ENCODE data around the gene MMP3. TPM values are rescaled to one million over a fixed set of nuclear protein-coding genes. Genes with fewer than 3 reads are reported as not detected.

MMP3 gene
- total and polyA plus RNA-seq, 4 donors: 0.10 TPM; not detected in 3

DNA sequence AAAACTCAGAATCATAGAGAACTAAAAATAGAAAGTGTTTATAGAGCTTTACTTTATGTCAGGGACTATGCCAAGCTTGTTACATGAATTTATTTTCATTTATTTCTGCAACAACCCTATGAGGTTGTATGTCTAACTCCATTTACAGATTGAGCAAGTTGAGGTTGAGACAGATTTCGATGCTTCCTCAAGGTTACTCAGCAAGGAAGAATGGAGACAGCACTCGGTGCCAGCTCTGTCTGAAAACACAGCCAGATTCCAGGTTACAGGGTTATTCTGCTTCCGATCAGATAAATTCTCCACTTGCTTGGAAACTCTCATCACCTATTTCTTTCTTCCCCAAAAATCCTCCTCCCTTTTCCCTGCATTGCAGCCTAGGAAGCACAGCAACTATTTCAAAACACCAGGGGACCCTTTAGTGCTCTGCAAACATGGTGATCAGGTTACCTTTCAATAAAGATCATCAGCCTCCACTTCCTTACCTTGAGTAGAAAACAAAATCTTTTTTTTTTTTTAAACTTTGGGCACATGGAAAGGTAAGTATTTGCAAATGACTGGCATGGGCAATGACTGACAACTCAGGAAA, 7.0 kb downstream of the MMP3 start:
- no peak overlapping the region for H3K27ac ChIP-seq (ENCODE audit: low read depth, low read length)
- H3K4me3 ChIP-seq (ENCODE audit: low read depth, low read length): no peak overlapping the region
- no peaks in the 10 kb centered on the region for H3K9me3 ChIP-seq (ENCODE audit: control insufficient read depth, insufficient read depth, low read length)
- no peak for DNase-seq (ENCODE audit: low read depth in 4 of 6, low spot score in 6 of 6)
- no peaks in the 10 kb centered on the region for H3K27me3 ChIP-seq (ENCODE audit: control insufficient read depth, insufficient read depth, low read length)
- no peaks in the 10 kb centered on the region for H3K36me3 ChIP-seq (ENCODE audit: control insufficient read depth, insufficient read depth, low read length)
- H3K4me1 ChIP-seq (ENCODE audit: control insufficient read depth, insufficient read depth, low read length): peaks cover 4% of the 10 kb centered on the region
- 83% methylated on average over 3 of the region's 3 CpGs for WGBS (ENCODE audit: insufficient coverage)

GRCh38 chr11:102833731-102834130, 9.7 kb downstream of the MMP3 start:
- Histone ChIP-seq H3K27me3 (ENCODE audit: control insufficient read depth, insufficient read depth, low read length) (peaks cover 2% of the 10 kb centered on the region), H3K9me3 (ENCODE audit: control insufficient read depth, insufficient read depth, low read length) (no peaks in the 10 kb centered on the region), H3K4me1 (ENCODE audit: control insufficient read depth, insufficient read depth, low read length) (peaks cover 4% of the 10 kb centered on the region), H3K4me3 (ENCODE audit: low read depth, low read length) (no peak overlapping the region), H3K36me3 (ENCODE audit: control insufficient read depth, insufficient read depth, low read length) (no peaks in the 10 kb centered on the region), H3K27ac (ENCODE audit: low read depth, low read length) (no peak overlapping the region)
- DNase-seq (ENCODE audit: low read depth in 4 of 6, low spot score in 6 of 6): no peak
- 92% methylated on average over 2 of the region's 2 CpGs for WGBS (ENCODE audit: insufficient coverage)

DNA sequence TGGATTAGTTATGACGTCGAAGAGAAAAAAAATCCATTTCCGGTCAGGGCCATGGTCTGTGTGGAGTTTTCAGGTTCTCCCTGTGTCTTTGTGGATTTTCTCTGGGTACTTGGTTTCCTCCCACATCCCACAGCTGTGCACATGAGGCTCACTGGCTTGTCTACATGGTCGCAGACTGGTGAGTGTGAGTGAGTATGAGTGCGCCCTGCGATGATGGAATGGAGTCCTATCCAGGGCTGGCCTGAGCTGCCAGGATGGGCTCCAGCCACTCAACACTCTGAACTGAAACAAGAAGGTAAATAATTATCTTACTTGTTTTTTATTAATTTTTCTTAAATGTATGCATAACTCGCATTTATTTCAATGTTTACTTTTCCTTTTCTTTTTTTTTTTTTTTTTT, 10.8 kb downstream of the MMP3 start:
- Histone ChIP-seq H3K27me3 (ENCODE audit: control insufficient read depth, insufficient read depth, low read length) (peaks cover 2% of the 10 kb centered on the region), H3K9me3 (ENCODE audit: control insufficient read depth, insufficient read depth, low read length) (no peaks in the 10 kb centered on the region), H3K4me3 (ENCODE audit: low read depth, low read length) (no peak overlapping the region), H3K36me3 (ENCODE audit: control insufficient read depth, insufficient read depth, low read length) (no peaks in the 10 kb centered on the region), H3K27ac (ENCODE audit: low read depth, low read length) (no peak overlapping the region), H3K4me1 (ENCODE audit: control insufficient read depth, insufficient read depth, low read length) (peaks cover 4% of the 10 kb centered on the region)
- no peak for DNase-seq (ENCODE audit: low read depth in 4 of 6, low spot score in 6 of 6)
- 100% methylated on average over 2 of the region's 7 CpGs for WGBS (ENCODE audit: insufficient coverage)

GRCh38 chr11:102831489-102832440, 11.6 kb downstream of the MMP3 start:
- Histone ChIP-seq H3K4me1 (ENCODE audit: control insufficient read depth, insufficient read depth, low read length) (peaks cover 4% of the 10 kb centered on the region), H3K9me3 (ENCODE audit: control insufficient read depth, insufficient read depth, low read length) (no peaks in the 10 kb centered on the region), H3K27me3 (ENCODE audit: control insufficient read depth, insufficient read depth, low read length) (peaks cover 2% of the 10 kb centered on the region), H3K4me3 (ENCODE audit: low read depth, low read length) (peak overlapping the region; percentile 21), H3K27ac (ENCODE audit: low read depth, low read length) (no peak overlapping the region), H3K36me3 (ENCODE audit: control insufficient read depth, insufficient read depth, low read length) (no peaks in the 10 kb centered on the region)
- 38% methylated on average over 30 of the region's 38 CpGs for WGBS (ENCODE audit: insufficient coverage)
- DNase-seq (ENCODE audit: low read depth in 4 of 6, low spot score in 6 of 6): peak in 2 of 6 donors; percentile 34 to 60

DNA sequence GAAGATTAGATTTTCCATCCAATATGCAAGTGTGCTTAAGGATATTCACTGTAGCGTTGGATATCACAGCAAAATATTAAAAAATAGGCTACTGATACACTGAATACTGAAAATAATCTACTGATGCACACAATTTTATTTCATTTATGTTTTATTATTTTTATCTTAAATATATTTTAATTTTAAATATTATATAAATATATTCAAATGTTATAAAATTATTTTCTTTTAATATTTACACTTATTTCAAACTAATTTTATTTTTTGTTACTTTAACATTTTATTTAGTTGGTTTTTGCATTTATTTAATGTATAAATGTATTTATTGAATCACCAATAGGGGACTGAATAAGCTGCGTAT, 12.3 kb downstream of the MMP3 start:
- peaks cover 4% of the 10 kb centered on the region for H3K4me1 ChIP-seq (ENCODE audit: control insufficient read depth, insufficient read depth, low read length)
- WGBS (ENCODE audit: insufficient coverage): 67% methylated on average over 1 of the region's 2 CpGs
- peaks cover 1% of the 10 kb centered on the region for H3K9me3 ChIP-seq (ENCODE audit: control insufficient read depth, insufficient read depth, low read length)
- H3K4me3 ChIP-seq (ENCODE audit: low read depth, low read length): no peak overlapping the region
- H3K27me3 ChIP-seq (ENCODE audit: control insufficient read depth, insufficient read depth, low read length): peaks cover 2% of the 10 kb centered on the region
- H3K36me3 ChIP-seq (ENCODE audit: control insufficient read depth, insufficient read depth, low read length): no peaks in the 10 kb centered on the region
- DNase-seq (ENCODE audit: low read depth in 4 of 6, low spot score in 6 of 6): no peak
- no peak overlapping the region for H3K27ac ChIP-seq (ENCODE audit: low read depth, low read length)

- no peak for DNase-seq (ENCODE audit: low read depth in 4 of 6, low spot score in 6 of 6)
- H3K4me1 ChIP-seq (ENCODE audit: control insufficient read depth, insufficient read depth, low read length): peaks cover 4% of the 10 kb centered on the region
- peaks cover 3% of the 10 kb centered on the region for H3K9me3 ChIP-seq (ENCODE audit: control insufficient read depth, insufficient read depth, low read length)
- WGBS (ENCODE audit: insufficient coverage): 87% methylated on average over 3 of the region's 5 CpGs
- no peak overlapping the region for H3K27ac ChIP-seq (ENCODE audit: low read depth, low read length)
- no peaks in the 10 kb centered on the region for H3K36me3 ChIP-seq (ENCODE audit: control insufficient read depth, insufficient read depth, low read length)
- no peak overlapping the region for H3K4me3 ChIP-seq (ENCODE audit: low read depth, low read length)
- H3K27me3 ChIP-seq (ENCODE audit: control insufficient read depth, insufficient read depth, low read length): peaks cover 2% of the 10 kb centered on the region
Measured at GRCh38 chr11:102830001-102830727, 13.2 kb downstream of the MMP3 start.

GRCh38 chr11:102829316-102830000, 14.0 kb downstream of the MMP3 start:
- Histone ChIP-seq H3K27ac (ENCODE audit: low read depth, low read length) (no peak overlapping the region), H3K36me3 (ENCODE audit: control insufficient read depth, insufficient read depth, low read length) (no peaks in the 10 kb centered on the region), H3K4me3 (ENCODE audit: low read depth, low read length) (no peak overlapping the region), H3K4me1 (ENCODE audit: control insufficient read depth, insufficient read depth, low read length) (peaks cover 4% of the 10 kb centered on the region), H3K27me3 (ENCODE audit: control insufficient read depth, insufficient read depth, low read length) (peaks cover 2% of the 10 kb centered on the region), H3K9me3 (ENCODE audit: control insufficient read depth, insufficient read depth, low read length) (peaks cover 3% of the 10 kb centered on the region)
- WGBS (ENCODE audit: insufficient coverage): 50% methylated on average over 3 of the region's 6 CpGs
- peak in 2 of 6 donors; percentile 59 to 86 for DNase-seq (ENCODE audit: low read depth in 4 of 6, low spot score in 6 of 6)

GRCh38 chr11:102824556-102824955, 18.9 kb downstream of the MMP3 start:
- Histone ChIP-seq H3K4me1 (ENCODE audit: control insufficient read depth, insufficient read depth, low read length) (no peaks in the 10 kb centered on the region), H3K27ac (ENCODE audit: low read depth, low read length) (no peak overlapping the region), H3K36me3 (ENCODE audit: control insufficient read depth, insufficient read depth, low read length) (no peaks in the 10 kb centered on the region), H3K9me3 (ENCODE audit: control insufficient read depth, insufficient read depth, low read length) (peaks cover 6% of the 10 kb centered on the region), H3K27me3 (ENCODE audit: control insufficient read depth, insufficient read depth, low read length) (no peaks in the 10 kb centered on the region), H3K4me3 (ENCODE audit: low read depth, low read length) (no peak overlapping the region)
- WGBS (ENCODE audit: insufficient coverage): no CpG with 5 or more reads among the region's 1 CpG
- DNase-seq (ENCODE audit: low read depth in 4 of 6, low spot score in 6 of 6): no peak

DNA sequence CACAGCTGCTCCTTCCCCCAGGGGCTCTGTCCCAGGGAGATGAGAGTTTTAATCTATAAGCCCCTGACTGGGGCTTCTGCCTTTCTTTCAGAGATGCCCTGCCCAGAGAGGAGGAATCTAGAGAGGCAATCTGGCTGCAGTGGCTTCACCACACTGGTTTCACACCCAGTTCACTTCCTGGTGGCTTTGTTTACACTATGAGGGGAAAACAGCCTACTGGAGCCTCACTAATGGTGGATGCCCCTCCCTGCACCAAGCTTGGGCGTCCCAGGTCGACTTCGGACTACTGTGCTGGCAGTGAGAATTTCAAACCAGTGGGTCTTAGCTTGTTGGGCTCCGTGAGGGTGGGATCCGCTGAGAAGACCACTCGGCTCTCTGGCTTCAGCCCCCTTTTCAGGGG, 23.9 kb downstream of the MMP3 start:
- no peak for DNase-seq (ENCODE audit: low read depth in 4 of 6, low spot score in 6 of 6)
- H3K4me1 ChIP-seq (ENCODE audit: control insufficient read depth, insufficient read depth, low read length): no peaks in the 10 kb centered on the region
- WGBS (ENCODE audit: insufficient coverage): 93% methylated on average over 6 of the region's 6 CpGs
- no peak overlapping the region for H3K4me3 ChIP-seq (ENCODE audit: low read depth, low read length)
- H3K27ac ChIP-seq (ENCODE audit: low read depth, low read length): no peak overlapping the region
- no peaks in the 10 kb centered on the region for H3K36me3 ChIP-seq (ENCODE audit: control insufficient read depth, insufficient read depth, low read length)
- no peaks in the 10 kb centered on the region for H3K27me3 ChIP-seq (ENCODE audit: control insufficient read depth, insufficient read depth, low read length)
- peaks cover 3% of the 10 kb centered on the region for H3K9me3 ChIP-seq (ENCODE audit: control insufficient read depth, insufficient read depth, low read length)
